LNCAP (cell line): ENCODE measurements around the gene RRAS2.

Experiments
- CTCF ChIP-seq: fragments of 450-650 bp; IDR thresholded peaks from 2 replicates; pipeline ENCODE4 v1.5.1; 2017; ENCODE audit warnings: mild to moderate bottlenecking

Gene RRAS2

GRCh38 chr11:14331476-14332136, 27.4 kb downstream of the RRAS2 start:
- TF ChIP-seq CTCF = no peak

GRCh38 chr11:14330881-14331280, 28.1 kb downstream of the RRAS2 start:
- TF ChIP-seq CTCF = no peak

- TF ChIP-seq CTCF = no peak
These were observed 29.3 kb downstream of the RRAS2 start for GRCh38 chr11:14329702-14330101.

GRCh38 chr11:14327116-14327515, 31.9 kb downstream of the RRAS2 start:
- TF ChIP-seq CTCF = no peak

- TF ChIP-seq CTCF = no peak
These were observed 35.8 kb downstream of the RRAS2 start for GRCh38 chr11:14323118-14323676.

- no peak for TF ChIP-seq CTCF
These were observed 36.5 kb downstream of the RRAS2 start for GRCh38 chr11:14322510-14322909.

- no peak for TF ChIP-seq CTCF
These were observed 39.0 kb downstream of the RRAS2 start for GRCh38 chr11:14320020-14320419.
